Upper lobe of left lung (tissue), 6 donors: ENCODE data around the gene FKBP6. TPM values are rescaled to one million over a fixed set of nuclear protein-coding genes. Genes with fewer than 3 reads are reported as not detected.

Experiments used
- ATAC-seq, 2 donors: fragments of 200-7000 bp; cut with Tn5 transposase; one replicate each; pipeline ENCODE4 v1.9.1; 2022; ENCODE audit warnings: mild to moderate bottlenecking in 2 of 2, moderate library complexity in 2 of 2; ENCODE audit not compliant: low FRiP score in 2 of 2
- DNase-seq, 2 donors: peaks; one replicate each; pipeline ENCODE4 v3.0.0-alpha.2; 2019 to 2020
- H3K27ac ChIP-seq, 4 donors: fragments of 200-600 bp; sonication (generic); one replicate each; pipeline ENCODE4 v1.5.1; 2016 to 2019
- H3K27me3 ChIP-seq, 4 donors: fragments of 200-600 bp; sonication (generic); one replicate each; pipeline ENCODE4 v1.5.1; 2017 to 2019
- H3K36me3 ChIP-seq, 4 donors: fragments of 200-600 bp; sonication (generic); one replicate each; pipeline ENCODE4 v1.5.1; 2016 to 2019
- H3K4me1 ChIP-seq, 4 donors: fragments of 200-600 bp; sonication (generic); one replicate each; pipeline ENCODE4 v1.5.1; 2018 to 2019
- H3K4me3 ChIP-seq, 4 donors: fragments of 200-600 bp; sonication (generic); one replicate each; pipeline ENCODE4 v1.5.1; 2017 to 2019; ENCODE audit warnings: mild to moderate bottlenecking in 2 of 4, moderate library complexity in 1 of 4
- H3K9me3 ChIP-seq, 4 donors: fragments of 200-600 bp; sonication (generic); one replicate each; pipeline ENCODE4 v1.5.1; 2018 to 2019
- EP300 ChIP-seq, 4 donors: sonication (generic); formaldehyde crosslinking; IDR thresholded peaks; one replicate each; pipeline ENCODE4 v1.5.1; 2017; ENCODE audit warnings: antibody characterized with exemption in 4 of 4, control low read depth in 2 of 4
- POLR2A ChIP-seq, 4 donors: fragments of 450-650 bp; IDR thresholded peaks; one replicate each; pipeline ENCODE4 v1.5.1; 2016 to 2017; ENCODE audit warnings: antibody characterized with exemption in 4 of 4, mild to moderate bottlenecking in 2 of 4
- POLR2AphosphoS5 ChIP-seq, 2 donors: sonication (generic); formaldehyde crosslinking; IDR thresholded peaks; one replicate each; pipeline ENCODE4 v1.5.1; 2017; ENCODE audit warnings: antibody characterized with exemption in 2 of 2
- WGBS, 2 donors: methylation state at CpG; one replicate each; pipeline ENCODE4 v1.1.5; 2017 to 2018; 5-methylcytosine and 5-hydroxymethylcytosine counted together
- total RNA-seq, 6 donors: library from RNA; depleted of rRNA in 4 of 6; stranded (reverse); fragments of >200 nt in 4 of 6; gene quantifications; one replicate each; pipeline versions ENCODE4 v1.1.0 to v1.2.1, GENCODE V29; 2016 to 2021
- TF ChIP-seq, protein P1 (sequence below), 6 experiments: fragments of 450-650 bp in 4 of 6; fragments of 200-600 bp in 2 of 6; sonication (generic) in 2 of 6; IDR thresholded peaks; one replicate each; pipeline ENCODE4 v1.5.1; 2016 to 2019; ENCODE audit warnings: antibody characterized with exemption in 6 of 6
- donor health status: DM: no; HTN: no; CAD: no; lungs with moderate emphysema.
- donor health status: DM: no; HTN: yes; CAD: no; lungs with severe emphysema.

FKBP6 gene
- total RNA-seq, 6 donors from 2014 or later, result 0.30 TPM; not detected in 5

DNA sequence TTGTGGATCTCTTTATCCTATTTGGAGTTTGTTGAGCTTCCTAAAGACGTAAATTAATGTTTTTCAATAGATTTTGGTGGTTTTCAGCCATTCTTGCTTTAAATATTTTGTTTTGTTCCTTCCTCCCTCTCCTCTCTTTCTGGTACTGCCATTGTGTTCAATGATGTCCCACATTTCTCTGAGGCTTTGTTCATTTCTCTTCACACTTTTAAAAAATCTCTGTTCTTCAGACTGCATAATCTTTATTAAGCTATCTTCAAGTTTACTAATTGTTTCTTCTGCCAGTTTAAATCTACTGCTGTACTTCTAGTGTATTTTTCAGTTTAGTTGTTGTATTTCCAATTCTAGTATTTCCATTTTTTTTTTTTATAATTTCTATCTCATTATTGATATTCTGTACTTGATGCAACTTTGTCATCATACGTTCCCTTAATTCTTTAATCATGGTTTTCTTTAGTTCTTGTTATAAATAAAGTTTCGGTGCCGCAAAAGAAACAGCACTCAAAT lies 60.0 kb downstream of the FKBP6 start:
- 84 to 87% methylated on average over 4 of the region's 4 CpGs for WGBS, 2 donors
- no peak for TF ChIP-seq POLR2AphosphoS5 (IDR thresholded peaks at IDR 0.05)
- TF ChIP-seq EP300 (IDR thresholded peaks at IDR 0.05), result no peak
- no peak for TF ChIP-seq POLR2A (IDR thresholded peaks at IDR 0.05)
- TF ChIP-seq, protein P1, sequence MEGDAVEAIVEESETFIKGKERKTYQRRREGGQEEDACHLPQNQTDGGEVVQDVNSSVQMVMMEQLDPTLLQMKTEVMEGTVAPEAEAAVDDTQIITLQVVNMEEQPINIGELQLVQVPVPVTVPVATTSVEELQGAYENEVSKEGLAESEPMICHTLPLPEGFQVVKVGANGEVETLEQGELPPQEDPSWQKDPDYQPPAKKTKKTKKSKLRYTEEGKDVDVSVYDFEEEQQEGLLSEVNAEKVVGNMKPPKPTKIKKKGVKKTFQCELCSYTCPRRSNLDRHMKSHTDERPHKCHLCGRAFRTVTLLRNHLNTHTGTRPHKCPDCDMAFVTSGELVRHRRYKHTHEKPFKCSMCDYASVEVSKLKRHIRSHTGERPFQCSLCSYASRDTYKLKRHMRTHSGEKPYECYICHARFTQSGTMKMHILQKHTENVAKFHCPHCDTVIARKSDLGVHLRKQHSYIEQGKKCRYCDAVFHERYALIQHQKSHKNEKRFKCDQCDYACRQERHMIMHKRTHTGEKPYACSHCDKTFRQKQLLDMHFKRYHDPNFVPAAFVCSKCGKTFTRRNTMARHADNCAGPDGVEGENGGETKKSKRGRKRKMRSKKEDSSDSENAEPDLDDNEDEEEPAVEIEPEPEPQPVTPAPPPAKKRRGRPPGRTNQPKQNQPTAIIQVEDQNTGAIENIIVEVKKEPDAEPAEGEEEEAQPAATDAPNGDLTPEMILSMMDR (IDR thresholded peaks at IDR 0.05), result no peak
- ATAC-seq (no peak), DNase-seq (no peak)
- H3K9me3 ChIP-seq, result peaks cover 14 to 48% (median 25%) of the 10 kb centered on the region in 4 donors
- H3K27me3 ChIP-seq, result no peaks in the 10 kb centered on the region
- no peaks in the 10 kb centered on the region for H3K4me1 ChIP-seq
- no peak overlapping the region for H3K4me3 ChIP-seq
- no peaks in the 10 kb centered on the region for H3K36me3 ChIP-seq
- H3K27ac ChIP-seq, result no peak overlapping the region

DNA sequence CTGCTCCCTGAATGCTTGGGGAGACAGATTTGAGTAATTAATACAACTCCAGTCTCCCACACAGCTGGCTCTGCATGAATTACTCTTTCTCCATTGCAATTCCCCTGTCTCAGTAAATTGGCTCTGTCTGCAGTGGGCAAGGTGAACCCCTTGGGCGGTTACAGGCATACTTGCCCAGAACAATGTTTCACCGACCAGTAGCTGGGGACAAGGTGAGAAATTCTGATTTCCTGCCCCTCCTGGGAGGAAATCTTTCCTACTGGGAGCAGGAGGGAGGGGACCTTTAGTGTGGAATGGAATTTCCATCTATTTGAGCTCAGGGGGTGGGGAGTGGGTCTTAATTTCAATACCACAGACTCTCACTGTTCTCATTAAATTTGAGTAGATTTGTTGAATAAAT lies 63.4 kb downstream of the FKBP6 start:
- Histone ChIP-seq H3K27me3 (no peaks in the 10 kb centered on the region), H3K27ac (no peak overlapping the region), H3K9me3 (peaks cover 14 to 33% (median 19%) of the 10 kb centered on the region in 4 donors), H3K36me3 (no peaks in the 10 kb centered on the region), H3K4me1 (no peaks in the 10 kb centered on the region), H3K4me3 (no peak overlapping the region)
- WGBS, 2 donors, result 65 to 75% methylated on average over 2 of the region's 2 CpGs
- DNase-seq, result no peak
- TF ChIP-seq EP300 (IDR thresholded peaks at IDR 0.05), result no peak
- TF ChIP-seq POLR2A (IDR thresholded peaks at IDR 0.05), result no peak
- TF ChIP-seq, protein P1 (IDR thresholded peaks at IDR 0.05), result no peak
- TF ChIP-seq POLR2AphosphoS5 (IDR thresholded peaks at IDR 0.05), result no peak
- ATAC-seq, result no peak

DNA sequence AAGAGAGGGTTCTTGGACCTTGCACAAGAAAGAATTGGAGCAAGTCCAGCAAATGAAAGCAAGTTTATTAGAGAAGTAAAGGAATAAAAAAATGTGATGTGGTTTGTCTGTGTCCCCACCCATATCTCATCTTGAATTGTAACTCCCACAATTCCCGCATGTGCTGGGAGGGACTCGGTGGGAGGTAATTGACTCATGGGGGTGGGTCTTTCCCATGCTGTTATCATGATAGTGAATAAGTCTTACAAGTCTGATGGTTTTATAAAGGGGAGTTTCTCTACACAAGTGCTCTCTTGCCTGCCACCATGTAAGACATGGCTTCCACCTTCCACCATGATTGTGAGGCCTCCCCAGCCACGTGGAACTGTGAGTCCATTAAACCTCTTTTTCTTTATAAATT lies 66.5 kb downstream of the FKBP6 start:
- WGBS, 2 donors, result 74 to 75% methylated on average over 3 of the region's 3 CpGs
- no peak for DNase-seq
- no peak overlapping the region for H3K27ac ChIP-seq
- H3K9me3 ChIP-seq, result peaks cover 0 to 2% (median 0%) of the 10 kb centered on the region in 4 donors
- TF ChIP-seq POLR2A (IDR thresholded peaks at IDR 0.05) (no peak), EP300 (IDR thresholded peaks at IDR 0.05) (no peak), POLR2AphosphoS5 (IDR thresholded peaks at IDR 0.05) (no peak)
- TF ChIP-seq, protein P1 (IDR thresholded peaks at IDR 0.05), result no peak
- no peaks in the 10 kb centered on the region for H3K36me3 ChIP-seq
- no peak overlapping the region for H3K4me3 ChIP-seq
- no peaks in the 10 kb centered on the region for H3K27me3 ChIP-seq
- H3K4me1 ChIP-seq, result no peaks in the 10 kb centered on the region
- ATAC-seq, result no peak

DNA sequence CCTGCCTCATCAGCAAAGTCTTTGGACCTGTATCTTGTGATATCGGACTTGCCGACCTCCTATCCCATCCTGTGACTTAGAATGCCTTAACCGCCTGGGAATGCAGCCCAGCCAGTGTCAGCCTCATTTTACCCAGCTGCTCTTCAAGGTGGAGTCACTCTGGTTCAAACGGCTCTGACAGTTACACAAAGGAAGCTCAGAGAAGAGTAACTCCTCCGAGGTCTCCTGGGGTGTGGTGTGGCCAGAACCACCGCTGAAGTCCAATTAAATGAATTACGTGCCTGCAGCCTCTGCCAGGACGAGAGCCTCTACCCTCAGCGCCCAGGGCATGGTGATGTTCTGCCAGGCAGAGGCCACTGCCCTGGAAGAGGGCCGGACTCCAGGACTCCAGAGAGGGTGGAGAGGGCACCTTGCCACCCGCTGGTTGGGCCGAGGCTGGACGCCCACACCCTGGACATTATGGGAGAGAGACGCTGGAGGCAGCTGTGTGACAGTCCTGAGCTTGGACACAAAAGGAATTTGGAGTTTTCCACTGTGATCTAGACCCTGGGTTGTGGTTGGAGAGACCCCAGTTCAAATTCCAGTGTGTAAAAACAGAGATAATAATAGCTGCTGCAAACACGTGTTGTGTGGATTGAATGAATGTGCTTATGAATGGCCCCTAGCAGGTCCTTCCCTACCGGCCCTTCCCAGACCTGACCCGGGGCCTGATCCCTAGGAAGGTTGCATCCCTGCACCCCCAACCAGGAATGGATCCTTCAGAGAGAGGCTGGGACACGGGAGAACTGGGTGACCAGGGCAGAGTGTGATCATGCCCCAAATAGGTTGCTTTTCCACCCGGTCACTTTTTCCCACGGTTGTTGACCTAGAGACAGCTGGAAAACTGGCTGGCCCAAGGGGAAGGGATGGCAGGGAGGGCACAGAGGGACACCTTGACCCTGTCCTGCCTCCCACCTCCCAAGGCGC lies 67.9 kb downstream of the FKBP6 start:
- Histone ChIP-seq H3K27me3 (no peaks in the 10 kb centered on the region), H3K9me3 (no peaks in the 10 kb centered on the region), H3K27ac (no peak overlapping the region), H3K4me3 (no peak overlapping the region), H3K36me3 (no peaks in the 10 kb centered on the region), H3K4me1 (no peaks in the 10 kb centered on the region)
- no peak for DNase-seq
- 80 to 83% methylated on average over 12 to 21 of the region's 21 CpGs for WGBS, 2 donors
- TF ChIP-seq, protein P1 (IDR thresholded peaks at IDR 0.05), result no peak
- no peak for TF ChIP-seq POLR2AphosphoS5 (IDR thresholded peaks at IDR 0.05)
- no peak for TF ChIP-seq POLR2A (IDR thresholded peaks at IDR 0.05)
- no peak for TF ChIP-seq EP300 (IDR thresholded peaks at IDR 0.05)
- no peak for ATAC-seq
